NOMO-1 treated with DMSO at 0.1 percent for 48 hours (cell line): Measurements from ENCODE around the gene CYP4F22.
"Not testable (repeated sequence)": the region's sequence is repeated elsewhere in the genome, so short reads cannot be mapped to it uniquely, and the experiment has no call there.

Experiments used
- DNase-seq: peaks from one replicate; lab custom pipeline; 2025; ENCODE audit not compliant: unreplicated experiment; lab: John Stamatoyannopoulos, UW

The CYP4F22 gene

DNA sequence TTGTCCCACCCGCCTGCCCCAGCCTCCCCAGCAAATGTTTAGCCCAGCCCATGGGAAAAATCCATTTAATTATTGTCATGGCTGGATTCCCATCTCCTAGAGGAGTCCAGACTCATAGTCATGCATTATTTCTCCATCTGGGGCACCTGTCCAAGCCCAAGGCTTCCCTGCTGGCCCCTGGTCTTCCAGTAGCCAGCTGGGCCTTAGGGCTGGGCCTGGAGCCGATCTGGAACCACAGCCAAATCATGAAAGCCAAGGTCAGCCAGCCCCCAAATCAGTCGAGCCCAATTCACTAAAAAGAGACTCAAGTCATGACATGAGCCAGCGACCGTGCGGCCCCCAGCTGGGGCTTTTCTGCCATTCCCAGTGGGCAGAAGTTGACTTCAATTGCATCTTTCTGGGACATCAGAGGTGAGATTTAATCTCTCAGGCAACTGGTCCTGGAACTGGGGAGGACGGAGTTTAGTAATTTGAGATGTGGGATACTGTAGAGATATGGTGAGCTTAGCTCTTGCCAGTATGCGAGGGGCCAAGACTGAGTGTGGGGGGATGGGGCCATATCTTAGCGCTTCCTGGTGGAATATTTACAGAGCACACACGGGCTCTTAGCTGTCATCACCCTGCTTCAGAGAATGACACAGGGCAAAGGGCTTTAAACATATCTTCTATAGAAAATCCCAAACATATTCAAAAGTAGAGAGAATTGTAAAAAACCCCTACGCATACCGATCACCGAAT, 19.7 kb upstream of the CYP4F22 start:
- DNase-seq, result no peak

DNA sequence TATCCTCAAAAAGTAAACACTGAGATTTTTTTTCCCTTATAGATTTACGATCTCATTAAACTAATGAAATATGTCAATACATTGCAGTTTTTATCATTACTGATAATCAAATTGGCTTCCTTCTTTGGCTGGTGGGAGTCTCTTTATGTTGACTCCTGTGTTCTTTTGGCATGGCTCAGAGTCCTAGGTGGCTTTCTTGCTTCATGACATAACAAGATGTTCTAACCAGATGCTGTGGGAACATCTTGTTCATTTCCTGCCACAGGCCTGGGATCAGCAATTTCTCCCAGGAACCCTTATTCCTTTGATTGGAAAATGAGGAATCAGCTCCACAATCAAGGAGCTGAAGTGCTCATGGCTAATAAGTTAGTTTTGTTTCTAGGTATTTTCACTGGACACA, 13.2 kb upstream of the CYP4F22 start:
- no peak for DNase-seq

DNA sequence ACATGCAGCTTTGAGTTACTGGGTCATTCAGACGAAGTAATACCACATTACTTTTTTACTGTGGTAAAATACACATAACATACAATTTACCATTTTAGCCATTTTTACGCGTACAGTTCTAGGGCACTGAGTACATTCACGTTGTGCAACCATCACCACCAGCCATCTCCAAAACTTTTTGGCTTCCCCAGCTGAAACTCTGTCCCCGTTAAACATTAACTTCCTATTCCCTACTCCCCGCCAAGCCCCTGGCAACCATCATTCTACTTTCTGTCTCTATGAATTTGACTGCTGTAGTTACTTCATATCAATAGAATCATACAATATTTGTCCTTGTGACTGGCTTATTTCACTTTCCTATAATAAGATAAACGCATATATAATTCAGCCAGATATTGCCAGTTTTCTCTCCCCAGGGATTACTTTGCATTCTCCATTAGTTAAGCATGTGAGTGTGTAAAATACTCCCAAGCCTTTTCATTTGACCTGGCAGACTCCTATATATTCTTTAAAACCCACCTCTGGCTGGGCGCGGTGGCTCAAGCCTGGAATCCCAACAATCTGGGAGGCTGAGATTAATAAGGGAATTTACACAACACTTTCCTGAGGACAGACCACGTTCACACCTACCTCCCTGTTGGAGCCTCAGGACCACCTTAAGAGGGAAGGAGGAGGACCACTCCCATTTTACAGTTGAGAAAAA, 10.0 kb upstream of the CYP4F22 start:
- no peak for DNase-seq

DNA sequence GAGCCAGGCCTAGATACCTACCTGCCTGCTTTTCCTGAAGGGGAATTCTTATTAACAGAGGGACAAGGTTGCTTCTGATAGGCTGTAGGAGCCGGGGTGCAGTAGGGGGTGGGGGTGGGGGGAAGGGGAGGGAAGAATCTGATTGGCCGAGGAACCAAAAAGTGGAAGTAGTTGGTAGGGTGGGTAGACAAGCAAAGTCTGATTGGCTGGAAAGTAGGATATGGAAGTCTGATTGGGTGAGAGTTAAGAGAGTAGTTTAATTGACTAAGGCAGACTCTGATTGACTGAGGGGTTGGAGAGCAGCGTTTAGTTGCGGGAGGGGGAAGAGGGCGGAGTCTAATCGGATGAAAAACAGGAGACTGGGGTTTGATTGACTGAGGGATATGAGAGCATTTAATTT, 9.4 kb upstream of the CYP4F22 start:
- no peak for DNase-seq

DNA sequence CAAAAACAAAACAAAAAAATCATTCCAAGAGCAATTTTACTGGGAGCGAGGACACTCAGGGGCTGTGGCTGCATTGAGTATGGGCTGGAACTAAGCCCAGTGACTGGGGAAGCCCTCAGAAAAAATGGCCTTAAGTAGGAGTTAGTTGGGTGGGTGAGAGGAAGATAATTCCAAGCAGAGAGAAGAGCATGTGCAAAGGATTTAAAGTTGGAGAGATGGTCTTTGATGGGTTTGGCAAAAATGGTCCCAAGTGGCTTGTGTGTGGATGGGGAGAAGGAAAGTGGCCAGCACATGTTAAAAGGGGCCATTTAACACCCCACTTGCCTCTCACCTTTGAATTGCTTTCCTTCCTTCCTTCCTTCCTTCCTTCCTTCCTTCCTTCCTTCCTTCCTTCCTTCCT, 6.7 kb upstream of the CYP4F22 start:
- DNase-seq, result no peak

DNA sequence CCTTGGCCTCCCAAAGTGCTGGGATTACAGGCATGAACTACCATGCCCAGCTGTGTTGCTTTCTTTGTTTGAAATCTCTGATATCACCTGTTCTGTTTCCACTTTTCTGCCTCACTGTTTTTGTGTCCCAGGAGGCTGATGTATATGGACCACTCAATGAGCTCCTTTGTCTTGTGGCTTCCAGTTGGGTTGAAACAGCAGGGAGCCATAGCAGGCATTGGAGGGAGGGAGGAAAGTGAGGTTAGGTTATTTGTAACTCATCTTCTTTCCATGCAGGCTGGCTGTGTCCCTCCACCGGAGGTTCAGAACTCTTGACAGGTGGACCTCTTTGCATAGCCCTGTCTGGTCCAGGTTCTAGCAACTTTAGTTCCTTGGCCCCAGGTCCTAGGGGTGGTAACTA, 6.1 kb upstream of the CYP4F22 start:
- DNase-seq, result no peak

DNA sequence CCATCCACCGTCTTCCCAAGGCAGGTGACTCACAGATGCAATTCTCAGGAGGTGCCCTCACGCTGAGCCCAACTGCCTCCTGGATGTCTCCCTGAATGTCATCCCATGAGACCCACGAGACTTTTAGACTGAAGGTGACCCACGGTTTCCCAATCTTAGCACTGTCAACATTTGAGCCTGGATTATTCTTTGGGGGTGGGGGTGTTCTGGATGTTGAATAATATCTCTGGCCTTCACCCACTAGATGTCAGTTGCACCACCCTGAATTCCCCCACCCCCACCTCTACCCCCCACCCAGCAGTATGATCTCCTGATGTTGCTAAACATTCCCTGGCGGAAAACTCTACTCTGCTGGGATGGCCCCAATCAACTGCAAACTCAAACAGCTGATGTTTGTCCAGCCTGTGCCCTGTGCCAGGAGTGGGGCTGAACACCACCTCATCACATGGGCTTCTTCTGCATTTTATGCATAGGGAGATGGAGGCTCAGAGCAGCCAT, 2.2 kb upstream of the CYP4F22 start:
- DNase-seq, result no peak

DNA sequence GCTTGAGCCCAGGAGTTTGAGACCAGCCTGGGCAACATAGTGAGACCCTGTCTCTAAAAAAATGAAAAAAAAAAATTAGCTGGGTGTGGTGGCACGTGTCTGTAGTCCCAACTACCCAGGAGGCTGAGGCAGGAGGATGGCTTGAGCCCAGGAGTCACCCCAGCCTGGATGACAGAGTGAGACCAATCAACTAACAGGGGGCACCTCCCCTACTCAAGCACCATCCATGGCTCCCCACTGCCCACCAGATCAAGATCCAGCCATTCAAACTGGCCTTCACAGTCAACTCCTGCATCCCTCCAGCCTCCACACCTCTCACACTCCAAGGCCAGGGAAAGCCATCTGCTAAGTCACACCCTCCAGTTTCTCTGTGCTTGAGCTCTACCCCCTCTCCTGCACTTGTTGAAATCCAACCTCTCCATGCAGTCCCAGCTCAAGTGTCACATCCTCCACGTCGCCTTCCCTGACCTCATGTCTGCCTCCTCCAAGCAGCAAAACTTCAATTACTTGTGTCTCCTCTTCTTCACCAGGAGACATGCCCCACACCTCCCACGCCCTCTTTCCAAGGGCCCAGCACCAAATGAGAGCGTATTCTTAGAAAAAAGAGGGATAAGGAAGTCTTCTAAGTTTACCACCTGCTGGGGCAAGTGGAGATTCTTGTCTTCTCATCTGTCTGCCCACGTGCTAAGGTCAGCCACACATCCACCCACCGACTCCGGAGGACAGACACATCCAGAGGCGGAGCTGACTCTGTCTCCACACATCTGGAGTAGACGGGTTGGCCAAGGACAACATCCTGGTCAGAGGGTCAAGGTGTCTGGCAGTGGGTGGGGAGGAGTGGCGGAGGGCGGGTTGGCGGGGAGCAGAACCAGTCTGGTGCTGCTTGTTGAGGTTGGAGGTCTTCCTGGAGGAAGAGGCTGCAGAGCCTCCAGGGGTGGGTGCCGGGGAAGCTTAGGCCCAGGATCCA, 974 bp upstream of the CYP4F22 start:
- DNase-seq, result no peak

DNA sequence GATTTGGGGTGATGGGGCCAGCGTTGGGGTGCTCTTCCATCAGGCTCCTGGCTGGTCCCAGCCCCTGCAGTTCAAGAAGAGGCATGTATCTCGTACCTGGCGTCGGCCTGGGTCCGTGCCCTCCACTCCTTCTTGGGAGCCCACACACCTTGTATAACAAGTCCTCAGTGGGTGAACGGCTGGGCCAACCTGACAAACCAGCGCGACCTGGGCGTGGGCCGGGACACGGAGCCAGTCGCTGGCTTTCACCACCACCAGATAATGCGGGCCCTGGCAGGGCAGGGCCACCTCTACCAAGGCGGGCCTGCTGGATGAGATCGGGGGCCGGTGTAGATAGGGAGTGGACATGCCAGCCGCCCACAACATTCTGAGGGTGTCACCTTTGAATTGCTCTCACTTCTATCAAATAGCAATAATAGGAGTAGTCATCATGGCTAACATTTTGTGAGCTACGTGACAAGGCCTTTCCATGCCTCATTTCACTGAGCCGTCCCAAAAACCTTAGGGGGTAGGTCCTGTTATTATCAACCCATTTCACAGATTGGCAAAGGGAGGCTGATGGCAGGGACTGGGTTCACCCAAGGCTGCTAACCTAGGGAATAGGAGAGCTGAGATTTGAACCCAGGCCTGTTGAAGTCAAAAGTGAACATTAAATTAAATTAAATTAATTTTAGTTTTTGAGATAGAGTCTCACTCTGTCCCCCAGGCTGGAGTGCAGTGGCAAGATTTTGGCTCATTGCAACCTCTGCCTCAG, 3.5 kb downstream of the CYP4F22 start:
- DNase-seq, result no peak

DNA sequence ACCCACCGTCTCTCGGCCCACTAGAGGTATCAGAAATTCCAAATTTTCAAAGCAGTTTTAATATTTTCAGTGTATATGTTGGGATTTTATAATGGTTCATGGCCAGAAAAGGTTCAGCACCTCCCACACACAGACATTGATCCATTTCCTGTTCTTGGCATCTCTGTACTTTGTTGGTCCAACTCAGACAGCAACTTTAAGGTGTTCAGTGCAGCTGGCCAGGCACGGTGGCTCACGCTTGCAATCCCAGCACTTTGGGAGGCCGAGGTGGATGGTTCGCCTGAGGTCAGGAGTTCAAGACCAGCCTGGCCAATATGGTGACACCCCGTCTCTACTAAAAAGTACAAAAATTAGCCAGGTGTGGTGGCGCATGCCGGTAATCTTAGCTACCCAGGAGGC, 6.9 kb downstream of the CYP4F22 start:
- not testable (repeated sequence) for DNase-seq

DNA sequence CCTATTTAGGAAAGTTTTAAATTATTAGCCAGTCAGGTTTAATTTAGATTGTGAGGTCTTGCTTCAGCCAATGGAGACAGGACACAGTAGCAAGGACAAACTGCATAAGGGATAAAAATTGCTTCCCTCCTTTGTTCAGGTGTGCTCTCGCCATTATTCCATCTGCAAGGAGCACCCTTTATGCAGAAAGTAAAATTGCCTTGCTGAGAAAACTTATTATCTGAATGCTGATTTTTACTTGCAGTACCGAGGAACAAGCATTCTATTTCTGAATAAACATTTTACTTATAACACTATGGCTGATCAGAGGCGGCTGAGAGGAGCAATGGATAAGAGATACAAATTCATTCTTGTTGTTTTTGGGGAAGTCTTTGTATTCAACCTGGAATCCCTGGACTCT, 8.0 kb downstream of the CYP4F22 start:
- no peak for DNase-seq

DNA sequence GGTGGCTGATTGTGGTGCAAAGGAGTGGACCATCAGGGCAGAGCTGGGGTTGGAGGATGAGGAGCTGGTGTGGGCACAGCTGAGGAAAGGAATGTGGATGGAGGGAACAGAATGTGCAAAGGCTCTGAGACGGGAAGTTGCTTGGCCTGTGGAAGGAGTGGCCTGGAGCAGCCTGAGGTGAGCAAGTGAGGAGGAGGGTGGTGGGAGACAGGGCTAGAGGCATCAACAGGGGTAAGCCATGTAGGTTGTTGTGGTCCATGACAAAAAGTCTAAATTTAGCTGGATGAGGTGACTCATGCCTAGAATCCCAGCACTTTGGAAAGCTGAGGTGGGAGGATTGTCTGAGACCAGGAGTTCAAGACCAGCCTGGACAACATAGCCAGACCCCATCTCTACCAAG, 9.5 kb downstream of the CYP4F22 start:
- no peak for DNase-seq

DNA sequence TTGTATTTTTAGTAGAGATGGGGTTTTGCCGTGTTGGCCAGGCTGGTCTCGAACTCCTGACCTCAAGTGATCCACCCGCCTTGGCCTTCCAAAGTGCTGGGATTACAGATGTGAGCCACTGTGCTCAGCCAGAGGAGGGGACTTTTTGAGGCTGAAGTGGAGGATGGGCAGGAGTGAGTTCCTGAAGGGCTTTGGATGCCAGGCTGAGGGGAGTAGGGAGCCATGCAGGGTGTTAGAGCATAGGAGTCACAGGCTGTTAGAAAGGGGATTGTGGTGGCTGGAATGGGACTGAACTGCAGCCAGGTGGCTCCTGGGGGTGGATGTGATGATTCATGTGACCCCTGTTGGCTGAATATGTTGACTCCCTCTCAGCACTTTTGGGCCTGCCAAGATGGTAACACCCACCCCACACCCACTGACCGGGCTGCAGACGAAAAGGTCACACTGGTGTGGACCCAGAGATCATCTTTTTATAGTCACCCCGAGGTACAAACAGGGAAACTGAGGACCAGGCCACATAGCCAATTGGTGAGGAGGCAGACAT, 11.2 kb downstream of the CYP4F22 start:
- no peak for DNase-seq

DNA sequence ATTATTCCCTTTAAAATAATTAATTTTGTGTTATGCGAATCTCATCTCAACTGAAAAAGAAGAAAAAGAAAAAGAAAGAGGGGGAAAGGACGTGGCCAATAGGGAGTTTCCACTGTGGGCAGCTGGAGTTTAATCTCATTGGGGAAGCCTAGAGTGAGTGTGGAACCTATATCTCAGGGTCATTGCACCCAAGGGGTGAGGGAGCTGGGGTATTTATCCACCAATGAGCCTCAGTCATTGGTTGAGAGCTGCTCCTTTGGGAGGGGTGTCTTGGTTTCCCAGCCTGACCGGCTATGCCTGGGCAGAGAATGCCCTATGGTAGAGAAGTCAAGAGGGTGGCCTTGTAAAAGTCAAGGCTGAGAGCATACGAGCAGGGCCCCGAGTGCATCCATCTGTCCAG, 16.5 kb downstream of the CYP4F22 start:
- no peak for DNase-seq

DNA sequence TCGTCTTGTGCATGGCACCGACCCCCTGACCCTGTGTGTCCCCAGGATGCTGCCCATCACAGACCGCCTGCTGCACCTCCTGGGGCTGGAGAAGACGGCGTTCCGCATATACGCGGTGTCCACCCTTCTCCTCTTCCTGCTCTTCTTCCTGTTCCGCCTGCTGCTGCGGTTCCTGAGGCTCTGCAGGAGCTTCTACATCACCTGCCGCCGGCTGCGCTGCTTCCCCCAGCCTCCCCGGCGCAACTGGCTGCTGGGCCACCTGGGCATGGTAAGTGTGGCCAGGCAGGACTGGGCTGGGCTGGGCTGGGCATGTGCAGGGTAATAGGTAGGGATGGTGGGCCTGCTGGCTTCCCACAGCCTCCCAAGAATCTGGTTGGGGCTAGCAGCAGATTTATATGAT, 17.0 kb downstream of the CYP4F22 start:
- no peak for DNase-seq

DNA sequence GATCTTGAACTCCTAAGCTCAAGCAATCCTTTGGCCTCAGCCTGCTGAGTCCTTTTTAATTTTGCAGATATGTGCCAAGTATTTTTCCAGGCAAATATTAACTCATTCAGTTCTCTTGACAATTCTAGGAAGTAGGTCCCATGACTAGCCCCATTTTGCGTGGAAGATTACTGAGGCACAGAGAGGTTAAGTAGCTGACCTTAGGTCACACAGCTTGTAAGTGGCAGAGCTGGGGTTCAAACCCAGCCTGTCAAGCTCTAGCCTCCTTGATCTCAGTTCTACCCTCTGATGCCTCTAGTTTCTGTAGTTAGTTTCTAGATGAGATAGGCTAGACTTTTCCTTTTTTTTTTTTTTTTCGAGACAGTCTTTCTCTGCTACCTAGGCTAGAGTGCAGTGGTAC, 18.1 kb downstream of the CYP4F22 start:
- DNase-seq, result no peak

DNA sequence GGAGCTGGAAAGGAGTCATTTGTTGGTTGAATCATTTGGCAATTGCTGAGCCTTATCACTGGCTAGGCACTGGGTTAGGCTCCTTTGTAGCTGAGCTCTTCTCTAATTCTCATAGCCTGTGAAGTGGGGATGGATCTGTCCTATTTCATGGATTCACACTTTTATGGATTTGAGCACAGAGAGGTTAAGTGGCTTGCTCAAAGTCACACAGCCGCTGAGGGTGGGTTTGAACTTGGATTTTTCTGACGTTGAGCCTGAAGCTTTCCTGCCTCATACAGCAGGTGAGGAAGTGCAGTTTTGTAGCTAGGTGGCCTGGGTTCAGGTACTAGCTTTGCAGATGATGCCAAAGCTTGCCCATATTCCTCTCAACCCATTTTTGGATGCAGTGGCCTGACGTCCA, 19.4 kb downstream of the CYP4F22 start:
- DNase-seq, result no peak

DNA sequence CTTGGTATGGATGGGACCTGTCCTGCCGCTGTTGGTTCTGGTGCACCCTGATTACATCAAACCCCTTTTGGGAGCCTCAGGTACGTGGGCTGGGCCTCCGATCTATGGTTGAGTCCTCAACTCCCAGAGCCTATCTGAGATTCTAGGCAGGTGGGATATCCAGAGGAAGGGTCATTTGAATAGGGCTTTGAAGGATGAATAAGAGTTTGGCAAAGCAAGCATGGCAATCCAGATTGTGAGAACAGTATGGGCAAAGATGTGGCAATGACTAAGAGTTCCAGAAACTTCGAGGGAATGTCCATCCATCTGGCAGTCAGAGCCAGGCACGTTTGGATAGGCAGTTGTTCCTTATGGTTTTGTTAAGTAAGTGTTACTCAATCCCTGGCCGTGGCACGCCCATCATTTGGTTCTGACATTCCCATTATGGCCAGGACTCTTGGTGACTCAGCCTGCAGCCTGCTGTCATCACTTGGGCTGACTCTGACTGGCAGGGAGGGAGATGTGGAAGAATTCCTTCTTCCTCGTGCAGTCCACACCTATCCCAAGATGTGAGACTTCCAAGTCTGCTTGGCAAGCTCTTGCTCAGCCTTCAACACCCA, 21.5 kb downstream of the CYP4F22 start:
- DNase-seq, result no peak

DNA sequence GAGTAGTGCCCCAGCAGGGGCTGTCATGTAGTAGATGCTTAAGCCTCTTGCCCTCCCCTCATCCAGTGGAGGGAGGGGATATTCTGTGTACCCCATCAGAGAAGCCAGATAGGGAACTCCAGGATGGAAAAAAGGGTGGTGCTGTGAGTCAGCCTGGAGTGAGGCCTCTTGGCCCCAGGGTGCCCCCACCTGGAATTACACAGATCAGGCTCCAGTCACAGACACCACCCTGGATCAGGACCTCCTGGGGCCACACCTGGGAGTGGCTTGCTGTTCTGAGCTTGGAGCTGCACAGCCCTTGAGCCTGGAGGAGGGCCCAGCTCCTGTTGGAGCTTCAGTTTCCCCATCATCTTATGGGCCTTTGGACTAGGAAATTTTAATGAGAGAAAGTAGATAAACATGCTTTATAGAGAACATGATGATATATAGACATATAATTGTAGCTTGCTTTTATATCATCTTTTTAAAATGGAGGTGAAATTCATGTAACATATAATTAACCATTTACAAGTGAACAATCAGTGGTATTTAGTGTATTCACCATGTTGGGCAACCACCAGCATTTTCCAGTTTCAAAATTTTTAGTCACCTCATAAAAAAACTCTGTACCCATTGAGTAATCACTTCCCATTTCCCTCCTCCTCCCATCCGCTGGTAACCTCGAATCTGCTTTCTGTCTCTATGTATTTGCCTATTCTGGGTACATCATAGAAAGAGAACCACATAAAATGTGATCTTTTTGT, 24.6 kb downstream of the CYP4F22 start:
- DNase-seq, result peak; percentile 89

DNA sequence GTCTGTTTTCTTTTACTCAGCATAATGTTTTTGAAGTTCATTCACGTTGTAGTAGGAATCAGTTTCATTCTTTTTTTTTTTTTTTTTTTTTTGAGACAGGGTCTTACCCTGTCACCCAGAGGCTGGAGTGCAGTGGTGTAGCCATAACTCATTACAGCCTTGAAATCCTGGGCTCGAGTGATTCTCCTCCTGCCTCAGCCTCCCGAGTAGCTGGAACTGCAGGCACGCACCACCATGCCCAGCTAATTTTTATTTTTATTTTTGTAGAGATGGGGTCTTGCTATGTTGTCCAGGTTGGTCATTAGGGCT, 25.2 kb downstream of the CYP4F22 start:
- not testable (repeated sequence) for DNase-seq
